ENCODE data around the gene GCHFR.

Gene GCHFR

DNA sequence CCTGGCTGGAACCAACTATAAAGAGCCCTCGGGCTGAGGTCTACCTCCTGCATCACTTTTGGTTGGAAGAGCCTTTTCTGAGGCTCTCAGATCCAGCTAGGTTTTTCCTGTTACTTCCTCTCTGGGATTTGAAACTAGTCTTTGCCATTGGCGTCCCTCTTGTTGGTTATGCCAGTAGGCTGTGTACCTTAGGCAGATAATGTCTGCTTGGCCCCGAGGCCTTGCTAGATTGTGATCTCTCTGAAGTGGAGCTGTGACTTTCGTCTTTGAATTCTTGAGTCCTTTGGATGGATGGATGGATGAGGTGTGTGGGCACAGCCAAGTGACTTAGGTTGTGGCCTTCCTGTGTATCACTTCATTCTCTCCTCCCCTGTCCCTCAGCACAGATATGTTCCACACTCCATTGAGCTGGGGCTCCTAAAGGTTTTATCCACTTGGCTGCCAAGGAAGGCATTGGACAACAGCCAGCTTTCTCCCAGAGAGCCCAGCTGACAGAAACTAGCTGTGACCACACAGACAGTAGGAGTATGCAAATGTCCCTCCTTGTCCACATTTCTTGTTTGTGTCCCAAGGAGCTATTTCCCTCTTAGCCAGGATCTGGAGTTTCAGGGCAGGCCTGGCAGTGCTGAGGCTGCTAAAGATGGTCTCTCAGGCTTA is 51.3 kb downstream of the GCHFR start:
- no peak for DNase-seq
